ENCODE results near the gene CD2AP. TPM values are rescaled to one million over a fixed set of nuclear protein-coding genes. Genes with fewer than 3 reads are reported as not detected.

CD2AP gene
- total RNA-seq, 2 donors from 2014 or later = 28.5 to 31.0 TPM

- Histone ChIP-seq H3K27ac (no peak overlapping the region), H3K4me1 (peaks cover 53% of the 10 kb centered on the region), H3K4me3 (no peak overlapping the region), H3K9me3 (no peaks in the 10 kb centered on the region), H3K27me3 (no peaks in the 10 kb centered on the region), H3K36me3 (replicated peaks in 1 of 2; ENCODE audit: insufficient read depth in 1 of 2, low read depth in 2 of 2) (no peaks in the 10 kb centered on the region)
- ATAC-seq (no peak), DNase-seq (no peak)
- no peak for TF ChIP-seq POLR2A (IDR thresholded peaks at IDR 0.05)
- TF ChIP-seq, protein P1, sequence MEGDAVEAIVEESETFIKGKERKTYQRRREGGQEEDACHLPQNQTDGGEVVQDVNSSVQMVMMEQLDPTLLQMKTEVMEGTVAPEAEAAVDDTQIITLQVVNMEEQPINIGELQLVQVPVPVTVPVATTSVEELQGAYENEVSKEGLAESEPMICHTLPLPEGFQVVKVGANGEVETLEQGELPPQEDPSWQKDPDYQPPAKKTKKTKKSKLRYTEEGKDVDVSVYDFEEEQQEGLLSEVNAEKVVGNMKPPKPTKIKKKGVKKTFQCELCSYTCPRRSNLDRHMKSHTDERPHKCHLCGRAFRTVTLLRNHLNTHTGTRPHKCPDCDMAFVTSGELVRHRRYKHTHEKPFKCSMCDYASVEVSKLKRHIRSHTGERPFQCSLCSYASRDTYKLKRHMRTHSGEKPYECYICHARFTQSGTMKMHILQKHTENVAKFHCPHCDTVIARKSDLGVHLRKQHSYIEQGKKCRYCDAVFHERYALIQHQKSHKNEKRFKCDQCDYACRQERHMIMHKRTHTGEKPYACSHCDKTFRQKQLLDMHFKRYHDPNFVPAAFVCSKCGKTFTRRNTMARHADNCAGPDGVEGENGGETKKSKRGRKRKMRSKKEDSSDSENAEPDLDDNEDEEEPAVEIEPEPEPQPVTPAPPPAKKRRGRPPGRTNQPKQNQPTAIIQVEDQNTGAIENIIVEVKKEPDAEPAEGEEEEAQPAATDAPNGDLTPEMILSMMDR (IDR thresholded peaks at IDR 0.05) = no peak
- intact Hi-C loops (cut with DNase I) = no loop called here
Measured at GRCh38 chr6:47485491-47486135, 8.0 kb downstream of the CD2AP start.

DNA sequence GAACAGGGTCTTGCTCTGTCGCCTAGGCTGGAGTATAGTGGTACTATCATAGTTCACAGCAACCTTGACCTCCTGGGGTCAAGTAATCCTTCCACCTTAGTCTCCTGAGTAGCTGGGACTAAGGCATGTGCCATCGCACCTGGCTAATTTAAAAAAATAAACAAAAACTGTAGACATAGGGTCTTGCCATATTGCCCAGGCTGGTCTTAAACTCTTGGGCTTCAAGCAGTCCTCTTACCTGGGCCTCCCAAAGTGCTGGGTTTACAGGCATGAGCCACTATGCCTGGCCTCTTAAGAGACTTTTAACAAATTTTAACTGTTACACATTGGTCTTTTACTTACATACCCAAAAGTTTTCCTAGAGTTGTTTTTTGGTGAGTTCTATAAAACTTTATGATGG lies 12.4 kb downstream of the CD2AP start:
- DNase-seq (no peak), ATAC-seq (no peak)
- Histone ChIP-seq H3K27ac (no peak overlapping the region), H3K4me3 (no peak overlapping the region), H3K4me1 (peaks cover 42% of the 10 kb centered on the region), H3K9me3 (no peaks in the 10 kb centered on the region), H3K36me3 (replicated peaks in 1 of 2; ENCODE audit: insufficient read depth in 1 of 2, low read depth in 2 of 2) (no peaks in the 10 kb centered on the region), H3K27me3 (no peaks in the 10 kb centered on the region)
- TF ChIP-seq POLR2A (IDR thresholded peaks at IDR 0.05) = no peak
- TF ChIP-seq, protein P1 (IDR thresholded peaks at IDR 0.05) = no peak
- WGBS, 2 donors = 49% methylated on average over 2 of the region's 2 CpGs
- intact Hi-C loops (cut with DNase I) = no loop called here

DNA sequence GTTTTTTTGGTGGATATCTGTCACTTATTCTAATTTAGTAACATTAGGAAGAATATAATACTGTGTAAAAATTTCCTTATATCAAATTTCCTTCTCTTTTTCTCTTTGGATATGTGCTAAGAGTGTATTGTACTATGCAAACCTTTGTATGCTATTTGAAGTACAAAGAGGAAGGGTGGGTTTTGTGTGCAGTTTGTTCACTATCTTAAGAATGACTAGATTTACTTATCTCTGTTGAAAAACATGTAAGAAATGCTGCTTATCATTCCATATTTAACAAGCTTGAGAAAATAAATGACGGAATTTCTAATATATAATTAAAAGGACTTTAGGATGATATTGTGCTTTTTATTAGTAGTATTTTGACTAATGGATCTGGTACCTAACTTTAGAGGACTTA lies 13.1 kb downstream of the CD2AP start:
- intact Hi-C loops (cut with DNase I) = no loop called here
- Histone ChIP-seq H3K27me3 (no peaks in the 10 kb centered on the region), H3K4me1 (peaks cover 42% of the 10 kb centered on the region), H3K36me3 (replicated peaks in 1 of 2; ENCODE audit: insufficient read depth in 1 of 2, low read depth in 2 of 2) (no peaks in the 10 kb centered on the region), H3K4me3 (no peak overlapping the region), H3K9me3 (no peaks in the 10 kb centered on the region), H3K27ac (no peak overlapping the region)
- ATAC-seq (no peak), DNase-seq (no peak)
- TF ChIP-seq, protein P1 (IDR thresholded peaks at IDR 0.05) = no peak
- no peak for TF ChIP-seq POLR2A (IDR thresholded peaks at IDR 0.05)
- 48 to 50% methylated on average over 1 of the region's 1 CpG for WGBS, 2 donors

DNA sequence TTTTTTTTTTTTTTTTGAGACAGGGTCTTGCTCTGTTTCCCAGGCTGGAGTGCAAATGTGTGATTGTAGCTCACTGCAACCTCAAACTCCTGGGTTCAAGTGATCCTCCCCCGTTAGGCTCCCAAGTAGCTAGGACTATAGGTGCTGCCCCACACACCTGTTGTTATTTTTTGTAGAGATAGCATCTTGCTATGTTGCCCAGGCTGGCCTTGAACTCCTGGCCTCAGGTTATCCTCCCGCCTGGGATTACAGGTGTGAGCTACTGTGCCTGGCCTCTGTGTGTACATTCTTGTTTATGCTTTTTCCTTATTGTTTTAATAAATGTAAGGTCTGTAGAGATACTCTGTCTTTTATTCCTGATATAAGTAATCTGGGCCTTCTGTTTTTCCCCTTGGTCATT lies 14.8 kb downstream of the CD2AP start:
- no peak for ATAC-seq
- peaks cover 39% of the 10 kb centered on the region for H3K4me1 ChIP-seq

More for the DNA sequence above, 14.8 kb downstream of the CD2AP start:
- Histone ChIP-seq H3K9me3 (no peaks in the 10 kb centered on the region), H3K27me3 (no peaks in the 10 kb centered on the region), H3K4me3 (no peak overlapping the region), H3K36me3 (replicated peaks in 1 of 2; ENCODE audit: insufficient read depth in 1 of 2, low read depth in 2 of 2) (no peaks in the 10 kb centered on the region), H3K27ac (no peak overlapping the region)
- intact Hi-C loops (cut with DNase I) = no loop called here
- TF ChIP-seq, protein P1 (IDR thresholded peaks at IDR 0.05) = no peak
- TF ChIP-seq POLR2A (IDR thresholded peaks at IDR 0.05) = no peak
- no peak for DNase-seq
- WGBS, 2 donors = 71 to 77% methylated on average over 2 of the region's 2 CpGs

Data from body of pancreas (tissue), 4 donors.